A549 (cell line): Measurements from ENCODE around the gene ZNF638. TPM values are rescaled to one million over a fixed set of nuclear protein-coding genes. Genes with fewer than 3 reads are reported as not detected.
A peak's percentile ranks its signal among the peaks of the same experiment; 100 is the strongest.

Source experiments
- ATAC-seq, 2 experiments: fragments of 200-7000 bp in 1 of 2; fragments of >200 bp in 1 of 2; cut with Nextera tagmentation in 1 of 2; cut with Tn5 transposase in 1 of 2; 3 replicates each; pipeline versions ENCODE4 v1.8.0 to v1.9.1; 2018 to 2020; ENCODE audit warnings: mild to moderate bottlenecking in 1 of 2, moderate library complexity in 1 of 2
- CTCF ChIA-PET: fragments of 300-600 bp; sonication (Branson Sonifier 250); formaldehyde crosslinking; extraction: SDS; loops from one replicate; lab custom pipeline; 2021; ENCODE audit warnings: antibody characterized with exemption, inconsistent platforms; lab: Yijun Ruan, JAX
- POLR2A ChIA-PET: fragments of 350-600 bp; formaldehyde crosslinking; extraction: SDS; loops from one replicate; lab custom pipeline; 2021; ENCODE audit warnings: antibody characterized with exemption, inconsistent platforms; lab: Yijun Ruan, JAX
- DNase-seq, 2 experiments: peaks; one replicate each; pipeline versions ENCODE4 v3.0.0 to v3.0.0-alpha.2; 2011 to 2016; ENCODE audit warnings: low read depth in 1 of 2, low spot score in 1 of 2
- FAIRE-seq: peaks from 2 replicates; lab custom pipeline; 2011; peaks lifted over from hg19 to GRCh38; lab: Jason Lieb, UNC
- H3K27ac ChIP-seq, 2 experiments: fragments of >200 bp; sonication (Bioruptor Twin); formaldehyde crosslinking; 3 replicates each; pipeline ENCODE4 v1.5.1; 2016 to 2017
- H3K4me1 ChIP-seq: fragments of >200 bp; sonication (Bioruptor Twin); formaldehyde crosslinking; 3 replicates; pipeline ENCODE4 v1.6.1; 2016
- H3K4me2 ChIP-seq: fragments of >200 bp; sonication (Bioruptor Twin); formaldehyde crosslinking; 3 replicates; pipeline ENCODE4 v1.6.1; 2016
- H3K4me3 ChIP-seq: fragments of >200 bp; sonication (Bioruptor Twin); formaldehyde crosslinking; 3 replicates; pipeline ENCODE4 v1.5.1; 2016
- H3K9me3 ChIP-seq: fragments of >200 bp; sonication (Bioruptor Twin); formaldehyde crosslinking; 3 replicates; pipeline ENCODE4 v1.6.1; 2016
- BCL3 ChIP-seq: fragments of >200 bp; sonication (Bioruptor Twin); formaldehyde crosslinking; IDR thresholded peaks from 3 replicates; pipeline ENCODE4 v1.6.1; 2016
- CHD4 ChIP-seq: fragments of 200-600 bp; sonication (generic); IDR thresholded peaks from 2 replicates; pipeline ENCODE4 v1.6.1; 2016; ENCODE audit warnings: antibody characterized with exemption, mild to moderate bottlenecking, borderline replicate concordance
- EHMT2 ChIP-seq: fragments of 200-600 bp; sonication (generic); IDR thresholded peaks from 2 replicates; pipeline ENCODE4 v1.6.1; 2016; ENCODE audit warnings: antibody characterized with exemption, low read depth, mild to moderate bottlenecking, moderate library complexity
- ESRRA ChIP-seq: fragments of 150-350 bp; IDR thresholded peaks from 2 replicates; pipeline ENCODE4 v1.6.1; 2014; ENCODE audit warnings: mild to moderate bottlenecking, low read length, borderline replicate concordance
- FOXS1 ChIP-seq: fragments of 250-450 bp; sonication (Bioruptor Pico); IDR thresholded peaks from 2 replicates; pipeline ENCODE4 v1.5.0; 2020; ENCODE audit warnings: mild to moderate bottlenecking, moderate library complexity
- HDAC2 ChIP-seq: fragments of 200-600 bp; sonication (generic); IDR thresholded peaks from 2 replicates; pipeline ENCODE4 v1.6.1; 2016
- HOXA7 ChIP-seq: fragments of 250-450 bp; sonication (Bioruptor Pico); IDR thresholded peaks from 2 replicates; pipeline ENCODE4 v1.5.0; 2020; ENCODE audit warnings: mild to moderate bottlenecking, moderate library complexity
- HOXB13 ChIP-seq: fragments of 250-450 bp; sonication (Bioruptor Pico); IDR thresholded peaks from 2 replicates; pipeline ENCODE4 v1.5.0; 2020; ENCODE audit warnings: low read depth, mild to moderate bottlenecking, moderate library complexity
- HOXB5 ChIP-seq: fragments of 250-450 bp; sonication (Bioruptor Pico); IDR thresholded peaks from 2 replicates; pipeline ENCODE4 v1.5.0; 2020; ENCODE audit warnings: mild to moderate bottlenecking, moderate library complexity
- JUNB ChIP-seq: fragments of >200 bp; sonication (Bioruptor Twin); formaldehyde crosslinking; IDR thresholded peaks from 2 replicates; pipeline ENCODE4 v1.6.1; 2016
- KDM5A ChIP-seq: fragments of 200-600 bp; sonication (generic); IDR thresholded peaks from 2 replicates; pipeline ENCODE4 v1.6.1; 2016; ENCODE audit warnings: antibody characterized with exemption, mild to moderate bottlenecking
- MAZ ChIP-seq: fragments of 150-350 bp; IDR thresholded peaks from 2 replicates; pipeline ENCODE4 v1.6.1; 2014; ENCODE audit warnings: antibody characterized with exemption, low read depth, low read length, borderline replicate concordance
- MYC ChIP-seq: IDR thresholded peaks from 2 replicates; pipeline ENCODE4 v1.6.1; 2012; ENCODE audit warnings: mild to moderate bottlenecking, inconsistent platforms, low read length, improper control_type of control experiment, borderline replicate concordance
- NPAS2 ChIP-seq: fragments of 250-450 bp; sonication (Bioruptor Pico); IDR thresholded peaks from 2 replicates; pipeline ENCODE4 v1.8.0; 2022; ENCODE audit warnings: mild to moderate bottlenecking, moderate library complexity, borderline replicate concordance
- NR3C1 ChIP-seq: fragments of >200 bp; sonication (Bioruptor Twin); formaldehyde crosslinking; IDR thresholded peaks from 3 replicates; pipeline ENCODE4 v1.6.1; 2017
- PBX3 ChIP-seq: IDR thresholded peaks from 2 replicates; pipeline ENCODE4 v1.6.1; 2012
- PHF8 ChIP-seq: fragments of 200-600 bp; sonication (generic); IDR thresholded peaks from 2 replicates; pipeline ENCODE4 v1.6.1; 2016; ENCODE audit warnings: low read depth, mild to moderate bottlenecking, antibody characterized with exemption, moderate library complexity, borderline replicate concordance
- RARB ChIP-seq: fragments of 250-450 bp; sonication (Bioruptor Pico); IDR thresholded peaks from 2 replicates; pipeline ENCODE4 v1.8.0; 2021; ENCODE audit warnings: mild to moderate bottlenecking, moderate library complexity
- RCOR1 ChIP-seq: fragments of 150-350 bp; IDR thresholded peaks from 2 replicates; pipeline ENCODE4 v1.6.1; 2014; ENCODE audit warnings: antibody characterized with exemption, low read length, low read depth
- SMC3 ChIP-seq: fragments of >200 bp; sonication (Bioruptor Twin); formaldehyde crosslinking; IDR thresholded peaks from 3 replicates; pipeline ENCODE4 v1.6.1; 2018; ENCODE audit warnings: inconsistent platforms
- SREBF2 ChIP-seq: fragments of 450-650 bp; IDR thresholded peaks from 2 replicates; pipeline ENCODE4 v1.6.1; 2014; ENCODE audit warnings: mild to moderate bottlenecking, moderate library complexity
- TP53 ChIP-seq: fragments of 250-450 bp; sonication (Bioruptor Pico); IDR thresholded peaks from 2 replicates; pipeline ENCODE4 v1.5.0; 2021; ENCODE audit warnings: mild to moderate bottlenecking, moderate library complexity
- ZC3H11A ChIP-seq: fragments of 450-650 bp; IDR thresholded peaks from 2 replicates; pipeline ENCODE4 v1.6.1; 2014; ENCODE audit warnings: antibody characterized with exemption, mild to moderate bottlenecking
- ZFP36 ChIP-seq: fragments of 450-650 bp; IDR thresholded peaks from 2 replicates; pipeline ENCODE4 v1.6.1; 2014; ENCODE audit warnings: borderline replicate concordance; ENCODE audit not compliant: partially characterized antibody
- ZNF302 ChIP-seq: fragments of 250-450 bp; sonication (Bioruptor Pico); IDR thresholded peaks from 2 replicates; pipeline ENCODE4 v1.9.0; 2021; ENCODE audit warnings: inconsistent platforms, mild to moderate bottlenecking, moderate library complexity
- WGBS: methylation state at CpG from one replicate; pipeline ENCODE4 v1.1.6; 2017; ENCODE audit errors: missing lambda C conversion rate; 5-methylcytosine and 5-hydroxymethylcytosine counted together
- polyA plus RNA-seq, 4 experiments: library from polyadenylated mRNA; depleted of rRNA in 3 of 4; stranded (reverse); fragments of >200 nt; fragmentation: RNase III in 1 of 4; extraction: RNeasy Plus Mini Kit Qiagen cat#74134 plus additional on column Dnase treatment in 1 of 4; gene quantifications; 2 replicates in 3 of 4; 3 replicates in 1 of 4; pipeline ENCODE4 v1.2.3, GENCODE V29; 2011 to 2017

The ZNF638 gene
- polyA plus RNA-seq, 2 of the 4 experiments (the other 2 are of a cell fraction): 74.2 to 160 TPM

- no peaks in the 10 kb centered on the region for H3K9me3 ChIP-seq
- H3K4me2 ChIP-seq: peak overlapping the region; percentile 100
- ChIA-PET CTCF (interaction anchor here (0.7 to 14.8 kb wide), 8 partner anchors 11 to 538 kb away, joined by 3 to 311 read pairs (median 4); no protein-coding TSS in a partner anchor), POLR2A (interaction anchor here (0.6 kb wide), 1 partner anchor 50 kb away, joined by 3 read pairs; no protein-coding TSS in a partner anchor)
- no peak for TF ChIP-seq ZC3H11A
- no peak for TF ChIP-seq FOXS1 (CRISPR knock-in tag)
- TF ChIP-seq ZNF302 (CRISPR knock-in tag): no peak
- TF ChIP-seq SMC3: no peak
- TF ChIP-seq ESRRA: no peak
- TF ChIP-seq MYC: no peak
- TF ChIP-seq HOXB5: no peak
- no peak for TF ChIP-seq KDM5A
- no peak for TF ChIP-seq RCOR1
- no peak for TF ChIP-seq ZFP36
- no peak for TF ChIP-seq NPAS2 (CRISPR knock-in tag)
- TF ChIP-seq BCL3: no peak
- no peak for TF ChIP-seq SREBF2
- TF ChIP-seq JUNB: no peak
- TF ChIP-seq CHD4: no peak
- peak overlapping the region; percentile 57 for H3K4me3 ChIP-seq
- 31% methylated on average over 7 of the region's 7 CpGs for WGBS
- H3K27ac ChIP-seq: peak overlapping the region in 1 of 2 experiments; percentile 79; a peak in 3 of 6 replicates
- no peaks in the 10 kb centered on the region for H3K4me1 ChIP-seq
- FAIRE-seq (peak; percentile 23), ATAC-seq (peak in 1 of 2 experiments; percentile 10; a peak in 3 of 6 replicates), DNase-seq (no peak)
These were observed 135.7 kb downstream of the ZNF638 start for GRCh38 chr2:71467180-71467815.

GRCh38 chr2:71468279-71469015 lies 136.9 kb downstream of the ZNF638 start:
- DNase-seq (no peak), ATAC-seq (no peak), FAIRE-seq (no peak)
- WGBS: 67% methylated on average over 11 of the region's 11 CpGs
- Histone ChIP-seq H3K4me3 (no peak overlapping the region), H3K4me1 (no peaks in the 10 kb centered on the region), H3K27ac (no peak overlapping the region), H3K4me2 (no peak overlapping the region), H3K9me3 (no peaks in the 10 kb centered on the region)
- no peak for TF ChIP-seq HOXA7 (CRISPR knock-in tag)
- no peak for TF ChIP-seq PHF8
- no peak for TF ChIP-seq BCL3
- no peak for TF ChIP-seq HOXB13
- TF ChIP-seq NR3C1: no peak
- no peak for TF ChIP-seq TP53
- TF ChIP-seq MAZ: no peak
- TF ChIP-seq RARB (CRISPR knock-in tag): no peak
- no peak for TF ChIP-seq EHMT2
- TF ChIP-seq ZNF302 (CRISPR knock-in tag): no peak
- TF ChIP-seq HDAC2: no peak
- no peak for TF ChIP-seq FOXS1 (CRISPR knock-in tag)
- no peak for TF ChIP-seq MYC
- TF ChIP-seq ESRRA: no peak
- no peak for TF ChIP-seq PBX3
- TF ChIP-seq RCOR1: no peak
- ChIA-PET POLR2A (interaction anchor here (0.6 kb wide), 1 partner anchor 51 kb away, joined by 3 read pairs; no protein-coding TSS in a partner anchor), CTCF (interaction anchor here (0.8 to 14.8 kb wide), 8 partner anchors 8 to 169 kb away, joined by 3 to 311 read pairs (median 6); no protein-coding TSS in a partner anchor)
